NOMO-1 treated with DMSO at 0.1 percent for 48 hours (cell line): ENCODE measurements around the gene RRAD.

Source experiments
- DNase-seq: peaks from one replicate; lab custom pipeline; 2025; ENCODE audit not compliant: unreplicated experiment; lab: John Stamatoyannopoulos, UW

Gene RRAD

GRCh38 chr16:66918355-66918754 is 7.0 kb downstream of the RRAD start:
- DNase-seq, result no peak

DNA sequence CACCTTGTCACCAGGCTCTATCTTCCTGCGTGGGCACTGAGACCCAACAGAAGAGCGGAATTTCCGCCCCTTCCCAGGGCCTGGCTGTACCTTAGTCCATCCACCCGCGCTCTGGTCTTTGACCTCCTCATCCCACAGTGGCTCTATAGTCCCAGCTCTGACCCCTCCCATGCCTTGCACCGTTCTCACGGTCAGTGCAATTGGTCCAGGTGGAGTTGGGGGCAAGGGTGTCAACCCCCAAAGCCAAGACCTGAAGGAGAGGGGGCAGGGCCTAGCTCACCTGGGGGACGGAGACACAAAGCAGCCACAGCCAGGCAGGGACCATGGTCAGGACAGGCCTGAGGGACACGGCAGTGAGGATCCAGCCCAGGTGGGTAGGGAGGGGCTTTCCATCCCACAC is 7.6 kb downstream of the RRAD start:
- no peak for DNase-seq

GRCh38 chr16:66916518-66916917 is 8.8 kb downstream of the RRAD start:
- DNase-seq, result no peak

DNA sequence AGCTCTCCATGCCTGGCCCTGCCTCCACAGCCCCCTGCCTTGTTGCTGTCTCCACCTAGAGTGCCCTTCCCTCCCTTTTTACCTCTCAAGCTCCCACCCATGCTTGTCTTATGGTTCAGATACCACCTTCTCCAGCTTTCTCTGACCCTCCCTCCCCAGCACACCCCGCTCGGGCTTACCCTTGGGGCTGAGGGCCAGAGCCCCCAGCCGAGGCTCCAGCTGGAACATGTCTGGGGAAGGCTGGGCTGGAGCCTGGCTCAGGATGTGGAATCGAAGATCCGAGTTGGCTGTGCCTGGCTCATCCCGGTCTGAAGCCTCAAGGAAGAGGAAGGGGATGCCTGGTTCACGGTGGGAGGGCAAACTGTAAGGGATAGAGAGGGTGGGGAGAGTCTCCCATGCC is 10.3 kb downstream of the RRAD start:
- DNase-seq, result no peak

- DNase-seq, result no peak
Observed at GRCh38 chr16:66914541-66914940, 10.8 kb downstream of the RRAD start.

DNA sequence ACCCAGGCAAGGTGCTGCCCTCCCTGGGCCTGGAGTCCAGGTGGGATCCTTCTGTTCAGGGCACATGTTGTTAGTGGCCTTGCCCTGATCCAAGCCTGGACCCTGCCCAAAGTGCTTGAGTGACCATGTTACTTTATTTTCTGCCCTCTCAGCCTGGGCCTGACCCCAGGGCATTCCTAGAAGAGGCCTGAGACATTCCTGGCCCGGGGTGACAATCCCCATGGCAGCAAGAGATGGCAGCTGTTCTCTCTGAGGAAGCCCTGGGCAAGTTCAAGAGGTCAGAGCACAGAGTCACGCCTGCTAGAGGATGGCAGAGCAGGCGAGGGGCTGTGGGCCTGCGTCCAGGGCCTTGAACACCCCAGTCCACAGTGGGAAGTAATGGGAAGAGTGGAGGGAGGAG is 11.6 kb downstream of the RRAD start:
- no peak for DNase-seq

DNA sequence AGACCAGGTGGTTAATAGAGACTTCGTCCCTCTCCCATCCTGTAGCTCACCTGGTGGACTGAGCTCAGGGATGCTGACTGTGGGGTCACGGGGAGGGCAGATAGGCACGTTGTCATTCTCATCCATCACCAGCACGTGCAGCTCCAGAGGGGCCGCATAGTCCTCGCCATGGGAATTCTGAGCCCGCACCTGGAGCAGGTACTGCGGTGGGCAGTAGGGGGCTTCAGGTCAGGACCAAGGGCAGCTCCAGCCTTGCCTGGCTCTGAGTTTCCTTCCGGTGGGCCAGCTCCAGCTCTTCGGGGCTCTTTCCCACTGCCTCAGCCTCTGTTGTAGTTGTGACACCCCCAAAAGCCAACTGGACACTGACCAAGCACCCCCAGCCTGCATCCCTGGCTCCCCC is 12.3 kb downstream of the RRAD start:
- no peak for DNase-seq

- no peak for DNase-seq
Observed at GRCh38 chr16:66911801-66912200, 13.5 kb downstream of the RRAD start.

DNA sequence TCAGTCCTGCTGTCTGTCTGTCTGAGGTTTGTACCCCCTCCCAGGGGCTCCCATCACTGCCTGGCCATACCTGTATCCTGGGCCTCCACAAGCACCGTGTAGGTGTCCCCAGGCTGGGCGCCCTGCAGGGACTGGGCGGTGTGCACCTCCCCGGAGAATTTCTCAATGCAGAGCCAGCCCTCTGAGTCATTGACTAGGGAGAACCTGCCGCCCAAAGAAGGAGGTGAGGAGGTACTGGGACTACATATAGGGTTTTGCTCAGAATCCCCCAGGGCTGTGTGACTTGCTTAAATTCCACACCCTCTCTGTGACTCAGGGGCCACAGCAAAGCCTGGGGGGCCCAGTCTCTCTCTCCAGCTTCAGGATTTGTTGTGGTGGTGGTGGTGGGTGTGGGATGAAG is 14.2 kb downstream of the RRAD start:
- no peak for DNase-seq

GRCh38 chr16:66910175-66910940 is 15.0 kb downstream of the RRAD start:
- no peak for DNase-seq

- no peak for DNase-seq
Observed at GRCh38 chr16:66908762-66909559, 16.4 kb downstream of the RRAD start.

- no peak for DNase-seq
Observed at GRCh38 chr16:66908116-66908515, 17.2 kb downstream of the RRAD start.

DNA sequence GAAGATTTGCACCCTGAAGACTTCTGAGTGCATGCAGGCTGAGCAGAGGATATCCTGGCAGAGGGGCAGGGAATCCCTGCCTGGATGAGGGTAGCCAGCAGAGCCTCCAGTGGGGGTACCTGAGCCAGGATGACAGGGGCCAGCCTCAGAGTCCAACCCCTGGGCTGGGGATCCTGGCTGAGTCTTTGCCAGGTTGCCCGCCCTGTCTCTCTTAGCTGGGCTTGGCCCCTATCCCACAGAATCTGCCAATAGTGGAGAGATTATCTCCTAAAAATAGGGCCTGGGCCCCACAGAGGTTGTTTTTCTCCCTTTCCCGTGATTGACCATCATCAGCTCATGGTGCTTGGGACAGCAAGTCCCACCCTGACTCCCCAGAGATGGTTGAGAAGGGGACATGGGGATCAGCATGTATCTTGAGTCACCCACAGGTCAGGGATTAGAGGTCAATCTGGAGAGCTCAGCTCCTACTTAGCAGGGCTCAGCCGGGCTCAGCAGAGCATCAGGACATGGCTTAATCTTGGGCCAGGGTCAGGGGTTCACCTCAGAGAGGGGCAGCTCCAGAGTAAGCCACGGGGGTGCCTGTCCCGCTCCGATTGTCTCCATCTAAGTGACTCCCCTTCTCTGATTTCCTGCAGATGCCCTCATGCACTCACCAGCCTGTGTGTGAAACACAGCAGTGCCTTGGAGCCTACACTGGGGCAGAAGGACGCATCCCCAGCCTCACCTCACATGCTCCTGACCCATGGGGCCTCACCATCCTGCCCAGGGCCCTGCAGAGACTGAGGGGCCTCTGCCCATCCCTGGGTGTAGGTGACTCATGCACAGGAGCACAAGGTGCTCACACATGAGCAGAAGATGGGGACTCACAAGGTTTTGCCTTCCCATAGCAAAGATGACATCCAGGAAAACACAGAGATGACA is 18.2 kb downstream of the RRAD start:
- DNase-seq, result no peak

DNA sequence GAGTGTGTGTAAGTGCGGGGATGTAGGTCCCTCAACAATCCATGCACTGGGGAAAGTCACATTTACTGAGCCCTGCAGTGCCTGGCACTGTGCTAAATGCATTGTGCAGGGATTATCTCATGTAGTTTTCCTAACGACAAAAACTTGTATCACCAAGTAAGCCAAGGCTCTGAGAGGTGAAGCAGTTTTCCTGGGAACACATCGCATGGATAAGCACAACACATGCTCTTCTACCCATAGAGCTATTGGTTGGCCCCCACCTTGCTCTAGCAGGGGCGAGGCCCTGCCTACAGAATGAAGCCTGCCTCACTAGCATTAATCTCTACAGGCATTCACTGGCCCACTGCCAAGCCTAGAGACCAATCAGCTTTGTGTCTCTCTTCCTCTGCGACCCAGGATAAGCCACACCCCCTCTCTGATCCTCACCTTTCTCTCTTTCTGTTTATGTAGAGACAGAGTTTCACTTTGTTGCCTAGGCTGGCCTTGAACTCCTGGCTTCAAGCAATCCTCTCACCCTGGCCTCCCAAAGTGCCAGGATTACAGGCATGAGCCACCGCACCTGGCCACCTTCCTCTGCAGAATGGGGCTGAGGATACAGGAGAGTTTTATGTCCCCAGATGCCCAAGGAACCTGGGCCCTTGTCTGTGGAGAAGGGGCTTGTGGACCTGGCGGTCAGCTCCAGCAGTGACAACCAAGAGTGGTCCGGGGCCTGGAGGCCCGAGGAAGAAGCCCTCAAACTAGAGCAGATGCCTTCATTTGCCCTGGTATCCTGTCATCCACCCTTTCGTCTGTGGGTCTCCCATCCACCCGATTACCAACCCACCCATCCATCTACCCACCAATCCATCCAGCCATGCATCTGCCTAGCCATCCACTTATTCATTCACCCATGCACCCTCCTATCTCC is 19.4 kb downstream of the RRAD start:
- DNase-seq, result no peak

DNA sequence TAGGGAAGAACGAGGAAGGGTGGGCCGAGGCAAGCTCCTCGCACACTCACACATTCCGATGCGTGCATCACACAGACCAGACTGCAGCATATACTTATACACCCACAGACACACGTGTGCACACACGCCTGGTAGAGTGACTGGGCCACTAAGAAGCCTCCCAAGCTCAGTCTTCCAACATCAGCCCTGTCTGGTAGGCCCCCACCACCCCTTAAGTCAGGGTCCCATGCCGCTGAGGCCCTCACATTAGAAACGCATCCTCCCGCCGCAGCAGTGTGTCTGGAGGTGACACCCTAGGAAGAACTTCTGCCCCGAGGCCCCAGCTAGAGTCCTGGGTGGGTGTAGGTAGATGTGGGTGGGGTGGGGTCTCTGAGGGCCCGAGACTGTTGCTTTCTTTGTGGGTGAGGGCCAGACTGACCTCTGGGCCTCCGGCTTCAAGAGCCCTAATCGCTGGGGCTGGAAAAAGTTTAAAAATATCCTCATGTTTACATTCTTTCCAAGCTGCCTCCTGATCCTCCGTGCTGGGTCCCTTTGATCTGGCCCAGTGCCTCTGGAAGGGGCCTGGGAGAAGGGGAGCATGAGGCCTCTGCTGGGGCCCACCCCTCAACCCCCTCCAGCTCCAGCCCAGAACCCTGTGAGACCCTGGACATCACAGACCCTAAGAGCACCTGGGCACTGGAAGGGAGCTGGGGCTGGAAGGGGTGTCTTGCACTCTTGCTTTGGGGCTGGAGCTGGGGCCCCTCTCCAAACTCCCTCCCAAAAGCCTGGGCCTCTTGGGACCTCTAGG is 20.3 kb downstream of the RRAD start:
- DNase-seq, result no peak

DNA sequence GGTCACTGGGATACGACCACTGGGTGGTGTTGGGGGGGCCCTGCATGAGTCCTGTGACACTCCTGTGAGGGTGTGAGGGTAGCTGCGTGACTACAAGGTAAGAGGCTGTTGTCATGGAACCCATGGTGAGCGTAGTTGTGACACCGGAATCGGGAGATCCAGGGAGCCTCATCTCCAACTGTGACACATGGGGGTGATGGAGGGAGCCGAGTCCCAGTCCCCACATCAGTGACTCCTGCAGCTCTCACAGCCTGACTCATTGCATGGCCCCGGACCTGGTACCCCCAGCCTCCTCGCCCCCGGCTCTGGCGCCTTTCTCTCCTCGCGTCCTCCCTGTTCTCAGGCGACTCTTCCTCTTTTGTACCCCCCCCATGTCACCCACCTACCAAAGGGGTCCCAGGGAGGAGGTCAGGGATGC is 20.9 kb downstream of the RRAD start:
- no peak for DNase-seq

DNA sequence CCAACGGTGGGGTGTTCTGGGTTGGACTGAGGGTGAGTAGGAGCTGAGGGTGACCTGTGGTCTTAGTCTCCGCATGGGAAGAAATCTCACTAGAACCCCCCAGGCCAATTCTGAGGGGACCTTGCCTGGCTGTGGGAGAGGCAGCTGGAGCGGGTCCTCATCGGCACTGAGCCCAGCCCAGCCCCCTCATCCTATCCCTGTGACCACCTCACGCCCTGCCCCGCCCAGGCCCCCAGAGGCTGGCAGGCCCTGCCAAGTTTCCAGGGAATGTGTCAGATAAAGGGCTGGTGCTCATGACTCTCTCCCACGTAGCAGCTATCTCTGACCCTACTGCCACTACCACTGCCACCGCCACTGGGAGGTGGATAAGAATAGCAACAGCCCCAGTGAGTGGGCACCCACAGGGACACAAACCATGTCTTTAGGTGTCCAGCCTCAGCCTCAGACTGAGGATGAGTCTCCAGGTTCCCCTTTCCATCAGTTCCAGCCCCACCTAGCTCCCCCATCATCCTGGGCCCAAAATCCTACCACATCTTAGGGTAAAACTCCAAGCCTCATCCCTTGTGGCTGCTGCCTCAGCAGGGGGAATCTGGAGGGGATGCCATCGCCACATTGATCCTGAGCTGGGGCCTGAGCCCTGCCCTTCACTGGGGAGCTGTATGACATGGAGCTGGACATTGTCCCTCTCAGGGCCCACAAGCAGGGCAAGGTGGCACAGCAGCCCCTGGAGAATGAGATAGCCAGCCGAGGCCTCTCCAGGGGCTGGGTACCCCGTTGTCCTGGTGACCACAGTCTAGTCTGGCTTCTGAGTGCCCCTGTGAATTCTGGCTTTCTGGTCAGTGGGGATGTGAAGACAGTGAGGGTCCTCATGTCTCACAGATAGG is 21.5 kb downstream of the RRAD start:
- no peak for DNase-seq

DNA sequence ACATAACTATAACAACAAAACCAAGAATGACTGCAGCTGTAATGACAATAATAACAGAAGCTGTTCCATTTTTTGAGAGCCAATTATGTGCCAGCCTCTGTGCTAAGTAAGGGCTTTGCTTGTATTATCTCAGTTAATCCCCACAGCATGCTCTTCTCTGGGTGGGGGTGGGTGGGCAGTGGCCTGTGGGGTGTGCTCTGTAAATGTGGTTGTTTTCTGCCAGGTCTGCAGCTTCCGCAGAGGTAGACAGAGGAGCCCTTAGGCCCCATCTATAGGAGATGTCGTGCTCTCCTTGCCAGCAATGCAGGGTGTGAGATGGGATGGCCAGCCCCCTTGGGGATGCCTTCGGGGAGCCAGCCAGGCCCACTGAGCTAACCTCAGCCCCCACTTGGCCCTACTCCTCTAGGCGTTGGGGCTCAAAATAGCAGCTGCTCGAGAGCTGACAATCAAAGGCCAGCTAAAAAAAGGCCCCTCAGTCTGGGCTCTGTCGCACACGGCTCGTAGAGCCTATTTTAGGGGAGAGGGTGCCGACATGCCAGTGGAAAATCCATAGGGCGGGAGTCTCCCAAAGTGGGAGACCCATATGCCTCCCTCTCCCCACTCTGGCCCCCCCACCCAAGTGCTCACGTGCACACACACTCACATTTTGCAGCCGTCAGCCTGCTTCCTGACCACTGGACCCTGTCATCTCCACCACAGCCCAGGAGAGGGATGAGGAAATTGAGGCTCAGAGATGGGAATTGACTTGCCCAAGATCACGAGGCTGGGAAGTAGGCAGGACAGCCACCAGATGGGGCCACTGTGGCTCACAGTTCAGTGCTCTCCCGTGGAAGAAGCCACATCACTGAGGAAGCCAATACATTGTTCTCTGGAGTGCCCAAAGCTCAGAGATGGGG is 22.4 kb downstream of the RRAD start:
- DNase-seq, result no peak
